IMR-90 (cell line): ENCODE results near the gene ABHD3. TPM values are rescaled to one million over a fixed set of nuclear protein-coding genes. Genes with fewer than 3 reads are reported as not detected.

ENCODE experiments used
- ATAC-seq: fragments of 200-7000 bp; cut with Tn5 transposase; 2 replicates; pipeline ENCODE4 v1.9.1; 2020; ENCODE audit warnings: low read depth, mild to moderate bottlenecking, moderate library complexity
- BruUV-seq: library from RNA; stranded (reverse); fragments of 400-500 nt; replicated peaks from 2 replicates; lab custom pipeline; 2021; lab: Mats Ljungman, UMichigan
- CTCF ChIA-PET: fragments of 300-600 bp; formaldehyde crosslinking; extraction: SDS; loops from one replicate; lab custom pipeline; 2021; ENCODE audit warnings: antibody characterized with exemption; lab: Yijun Ruan, JAX
- POLR2A ChIA-PET: fragments of 300-600 bp; sonication (Branson Sonifier 250); formaldehyde crosslinking; loops from one replicate; lab custom pipeline; 2022; ENCODE audit warnings: antibody characterized with exemption; ENCODE audit not compliant: unreplicated experiment; lab: Charles Lee
- DNase-seq: peaks from one replicate; pipeline ENCODE4 v3.0.0; 2013
- H2AFZ ChIP-seq: replicated peaks from 2 replicates; pipeline ENCODE3; 2013; ENCODE audit warnings: low read length, mild to moderate bottlenecking; ENCODE audit not compliant: poor library complexity
- H2AK5ac ChIP-seq: 2 replicates; pipeline ENCODE4 v1.6.1; 2013; ENCODE audit warnings: low read depth, low read length, inconsistent platforms
- H2AK9ac ChIP-seq: replicated peaks from 2 replicates; pipeline ENCODE3; 2013; ENCODE audit warnings: mild to moderate bottlenecking, low read depth, low read length, moderate library complexity; ENCODE audit not compliant: poor library complexity
- H2BK120ac ChIP-seq: 2 replicates; pipeline ENCODE4 v1.6.1; 2013; ENCODE audit warnings: low read depth, low read length, inconsistent platforms
- H2BK15ac ChIP-seq: 3 replicates; pipeline ENCODE4 v1.6.1; 2013; ENCODE audit warnings: low read depth, low read length, inconsistent platforms
- H2BK20ac ChIP-seq: 2 replicates; pipeline ENCODE4 v1.6.1; 2013; ENCODE audit warnings: low read depth, mild to moderate bottlenecking, inconsistent platforms, low read length, moderate library complexity
- H2BK5ac ChIP-seq: 2 replicates; pipeline ENCODE4 v1.6.1; 2013; ENCODE audit warnings: mild to moderate bottlenecking, low read depth, low read length, inconsistent platforms; ENCODE audit not compliant: poor library complexity, severe bottlenecking
- H3K14ac ChIP-seq: replicated peaks from 2 replicates; pipeline ENCODE4 v1.6.1; 2013; ENCODE audit warnings: low read depth, low read length, inconsistent platforms
- H3K18ac ChIP-seq: 2 replicates; pipeline ENCODE4 v1.6.1; 2013; ENCODE audit warnings: low read depth, low read length, control low read depth
- H3K23ac ChIP-seq: 2 replicates; pipeline ENCODE4 v1.6.1; 2013; ENCODE audit warnings: low read depth, low read length, inconsistent platforms
- H3K27ac ChIP-seq: 2 replicates; pipeline ENCODE4 v1.5.1; 2013; ENCODE audit warnings: mild to moderate bottlenecking, control low read depth, low read length; ENCODE audit not compliant: insufficient read depth
- H3K27me3 ChIP-seq: 2 replicates; pipeline ENCODE4 v1.6.1; 2013; ENCODE audit warnings: low read length; ENCODE audit not compliant: control insufficient read depth, insufficient read depth
- H3K36me3 ChIP-seq: 2 replicates; pipeline ENCODE4 v1.6.1; 2013; ENCODE audit warnings: low read length, mixed read lengths; ENCODE audit not compliant: control insufficient read depth, insufficient read depth
- H3K4ac ChIP-seq: 2 replicates; pipeline ENCODE4 v1.6.1; 2013; ENCODE audit warnings: low read depth, low read length, inconsistent platforms
- H3K4me1 ChIP-seq: 2 replicates; pipeline ENCODE4 v1.6.1; 2013; ENCODE audit warnings: low read length, mixed read lengths; ENCODE audit not compliant: control insufficient read depth, insufficient read depth
- H3K4me2 ChIP-seq: 2 replicates; pipeline ENCODE4 v1.6.1; 2013; ENCODE audit warnings: low read depth, mild to moderate bottlenecking, control low read depth, low read length, moderate library complexity
- H3K4me3 ChIP-seq: 2 replicates; pipeline ENCODE4 v1.5.1; 2013; ENCODE audit warnings: low read depth, mild to moderate bottlenecking, control low read depth, low read length, moderate library complexity; ENCODE audit not compliant: insufficient read depth
- H3K56ac ChIP-seq: 2 replicates; pipeline ENCODE4 v1.6.1; 2013; ENCODE audit warnings: low read length, inconsistent platforms; ENCODE audit not compliant: insufficient read depth; ENCODE audit errors: extremely low read depth
- H3K79me1 ChIP-seq, 2 experiments: 2 replicates each; pipeline ENCODE4 v1.6.1; 2013; ENCODE audit warnings: low read length in 2 of 2, inconsistent platforms in 1 of 2, low read depth in 1 of 2
- H3K9ac ChIP-seq: 2 replicates; pipeline ENCODE4 v1.6.1; 2013; ENCODE audit warnings: low read depth, low read length, control low read depth
- H3K9me1 ChIP-seq: 2 replicates; pipeline ENCODE4 v1.6.1; 2013; ENCODE audit warnings: low read length, inconsistent platforms; ENCODE audit not compliant: insufficient read depth
- H3K9me3 ChIP-seq: 2 replicates; pipeline ENCODE4 v1.6.1; 2013; ENCODE audit warnings: low read length; ENCODE audit not compliant: control insufficient read depth, insufficient read depth
- H4K20me1 ChIP-seq: 2 replicates; pipeline ENCODE4 v1.6.1; 2013; ENCODE audit warnings: low read length, inconsistent platforms; ENCODE audit not compliant: insufficient read depth
- H4K5ac ChIP-seq: 2 replicates; pipeline ENCODE4 v1.6.1; 2013; ENCODE audit warnings: mild to moderate bottlenecking, low read depth, low read length, control low read depth
- H4K8ac ChIP-seq, 2 experiments: 2 replicates each; pipeline ENCODE4 v1.6.1; 2013; ENCODE audit warnings: low read depth in 2 of 2, low read length in 2 of 2, control low read depth in 1 of 2, inconsistent platforms in 1 of 2
- H4K91ac ChIP-seq: 2 replicates; pipeline ENCODE4 v1.6.1; 2013; ENCODE audit warnings: low read depth, low read length, inconsistent platforms; ENCODE audit not compliant: insufficient read depth
- CEBPB ChIP-seq: IDR thresholded peaks from 2 replicates; pipeline ENCODE4 v1.6.1; 2012; ENCODE audit warnings: low read depth, low read length, improper control_type of control experiment
- CTCF ChIP-seq: conservative IDR thresholded peaks from 2 replicates; pipeline ENCODE4 v1.5.1; 2012; ENCODE audit warnings: mild to moderate bottlenecking, low read depth, low read length, improper control_type of control experiment
- ELK1 ChIP-seq: fragments of 150-350 bp; IDR thresholded peaks from 2 replicates; pipeline ENCODE4 v1.6.1; 2016; ENCODE audit warnings: low read depth, mild to moderate bottlenecking, low read length, moderate library complexity, borderline replicate concordance
- FOS ChIP-seq: fragments of 150-350 bp; IDR thresholded peaks from 2 replicates; pipeline ENCODE4 v1.6.1; 2016; ENCODE audit warnings: low read depth, low read length
- MAFK ChIP-seq: IDR thresholded peaks from 2 replicates; pipeline ENCODE4 v1.6.1; 2012; ENCODE audit warnings: low read depth, low read length, improper control_type of control experiment
- MAZ ChIP-seq: IDR thresholded peaks from 2 replicates; pipeline ENCODE4 v1.6.1; 2012; ENCODE audit warnings: low read depth, mild to moderate bottlenecking, low read length, improper control_type of control experiment, moderate library complexity, borderline replicate concordance
- NFE2L2 ChIP-seq: fragments of 150-350 bp; IDR thresholded peaks from 2 replicates; pipeline ENCODE4 v1.6.1; 2016; ENCODE audit warnings: low read depth, mild to moderate bottlenecking, low read length
- POLR2A ChIP-seq: IDR thresholded peaks from 2 replicates; pipeline ENCODE4 v1.6.1; 2012; ENCODE audit warnings: mild to moderate bottlenecking, low read depth, low read length
- RAD21 ChIP-seq: IDR thresholded peaks from 2 replicates; pipeline ENCODE4 v1.6.1; 2012; ENCODE audit warnings: low read length, improper control_type of control experiment
- RCOR1 ChIP-seq: IDR thresholded peaks from 2 replicates; pipeline ENCODE4 v1.6.1; 2012; ENCODE audit warnings: mild to moderate bottlenecking, low read length, improper control_type of control experiment; ENCODE audit not compliant: insufficient replicate concordance
- RFX5 ChIP-seq: IDR thresholded peaks from 2 replicates; pipeline ENCODE4 v1.8.0; 2012; ENCODE audit warnings: low read depth, mild to moderate bottlenecking, low read length, moderate library complexity
- SMC3 ChIP-seq: fragments of 150-350 bp; IDR thresholded peaks from 2 replicates; pipeline ENCODE4 v1.6.1; 2016; ENCODE audit warnings: low read depth, mild to moderate bottlenecking, antibody characterized with exemption, low read length, moderate library complexity
- USF2 ChIP-seq: fragments of 150-350 bp; IDR thresholded peaks from 2 replicates; pipeline ENCODE4 v1.6.1; 2017; ENCODE audit warnings: mild to moderate bottlenecking, antibody characterized with exemption, low read length, low read depth
- WGBS, 2 experiments: methylation state at CpG; one replicate each; pipeline versions ENCODE4 v1.1.5 to v1.1.7; 2013; ENCODE audit warnings: missing lambda C conversion rate in 2 of 2; ENCODE audit not compliant: insufficient read length in 1 of 2; ENCODE audit errors: extremely low coverage in 2 of 2; 5-methylcytosine and 5-hydroxymethylcytosine counted together
- dilution Hi-C: fragments of 300-500 bp; cut with HindIII; formaldehyde crosslinking; loops from one replicate; pipeline ENCODE4 v1.14.3; 2018; ENCODE audit warnings: low sequenced_read_pairs; ENCODE audit not compliant: unreplicated experiment
- in situ Hi-C: fragments of 300-500 bp; cut with MboI; formaldehyde crosslinking; loops from 3 replicates; pipeline ENCODE4 v1.14.3; 2019; ENCODE audit warnings: low sequenced_read_pairs, inconsistent platforms, mixed read lengths
- intact Hi-C: fragments of 100-400 bp; cut with micrococcal nuclease; formaldehyde crosslinking; loops from 2 replicates; pipeline ENCODE4 v1.10.0; 2022
- polyA plus RNA-seq, 3 experiments: library from polyadenylated mRNA; depleted of rRNA; stranded (reverse); fragments of >200 nt; gene quantifications; 2 replicates each; pipeline ENCODE4 v1.2.3, GENCODE V29; 2012; ENCODE audit warnings: low replicate concordance in 1 of 3
- total RNA-seq: library from RNA; depleted of rRNA; stranded (reverse); fragments of >200 nt; gene quantifications from 2 replicates; pipeline ENCODE4 v1.2.3, GENCODE V29; 2012

The ABHD3 gene
- total and polyA plus RNA-seq, 2 of the 4 experiments (the other 2 are of a cell fraction) = 4.5 to 5.5 TPM

GRCh38 chr18:21660078-21660477 is 44.5 kb downstream of the ABHD3 start:
- Histone ChIP-seq H3K18ac (no peak overlapping the region), H3K27me3 (no peaks in the 10 kb centered on the region), H3K27ac (no peak overlapping the region), H3K4me2 (no peak overlapping the region), H3K36me3 (no peaks in the 10 kb centered on the region; the same call in 1 of the 2 replicates), H2AK5ac (no peak overlapping the region), H3K23ac (0 out of 2 replicates have a peak overlapping the region, but pooled peaks have one; percentile 4), H3K56ac (no peak overlapping the region), H4K8ac (no peak overlapping the region), H2BK120ac (no peak overlapping the region), H3K9me1 (0 out of 2 replicates have a peak, but pooled peaks cover 6% of the 10 kb centered on the region), H3K79me1 (no peaks in the 10 kb centered on the region), H2BK20ac (no peak overlapping the region), H2AFZ (no peak overlapping the region), H3K4ac (no peak overlapping the region), H3K9ac (no peak overlapping the region), H2BK5ac (no peak overlapping the region), H4K91ac (no peak overlapping the region), H3K4me1 (peaks cover 3% of the 10 kb centered on the region; the same call in 1 of the 2 replicates), H3K14ac (no peak overlapping the region), H4K20me1 (no peaks in the 10 kb centered on the region), H3K4me3 (no peak overlapping the region), H3K9me3 (no peaks in the 10 kb centered on the region), H2AK9ac (no peak overlapping the region), H4K5ac (no peak overlapping the region), H2BK15ac (no peak overlapping the region)
- ATAC-seq (no peak), DNase-seq (no peak)
- dilution Hi-C loops (no loop called here), intact Hi-C loops (loop anchor here (10.0 kb wide), 1 partner anchor 65 kb away; no protein-coding TSS in a partner anchor), in situ Hi-C loops (no loop called here)
- no CpG with 5 or more reads among the region's 2 CpGs for WGBS, 2 experiments
- CTCF ChIA-PET = no interaction called here
- BruUV-seq = no TSS peak
- POLR2A ChIA-PET = no interaction called here
- no peak for TF ChIP-seq RCOR1
- no peak for TF ChIP-seq NFE2L2
- no peak for TF ChIP-seq MAZ
- TF ChIP-seq MAFK = no peak
- TF ChIP-seq ELK1 = no peak
- TF ChIP-seq SMC3 = no peak
- TF ChIP-seq RAD21 = no peak
- no peak for TF ChIP-seq POLR2A
- no peak for TF ChIP-seq USF2
- TF ChIP-seq CEBPB = no peak
- no peak for TF ChIP-seq RFX5
- no peak for TF ChIP-seq CTCF
- no peak for TF ChIP-seq FOS
